SH-SY5Y (cell line): Measurements from ENCODE around the gene UNG.

ENCODE experiments used
- GATA2 ChIP-seq: IDR thresholded peaks from 2 replicates; pipeline ENCODE4 v1.6.1; 2011; ENCODE audit warnings: mild to moderate bottlenecking, low read depth, low read length
- GATA3 ChIP-seq: IDR thresholded peaks from 2 replicates; pipeline ENCODE4 v1.6.1; 2011; ENCODE audit warnings: low read depth, mild to moderate bottlenecking, low read length, moderate library complexity

- TF ChIP-seq GATA2 (no peak), GATA3 (no peak)
Measured at GRCh38 chr12:109092497-109093021, 4.8 kb upstream of the UNG start.
